NB4 (cell line): ENCODE measurements around the gene TAOK1.

Experiments
- CTCF ChIP-seq: IDR thresholded peaks from one replicate; pipeline ENCODE4 v1.5.1; 2012; ENCODE audit warnings: low read depth, low read length
- MAX ChIP-seq: IDR thresholded peaks from 2 replicates; pipeline ENCODE4 v1.6.1; 2011; ENCODE audit warnings: low read depth, low read length
- MYC ChIP-seq: IDR thresholded peaks from 2 replicates; pipeline ENCODE4 v1.6.1; 2011; ENCODE audit warnings: low read depth, low read length
- POLR2A ChIP-seq: IDR thresholded peaks from 2 replicates; pipeline ENCODE4 v1.6.1; 2011; ENCODE audit warnings: mild to moderate bottlenecking; ENCODE audit not compliant: insufficient read length; ENCODE audit errors: extremely low read depth

- TF ChIP-seq CTCF (no peak), POLR2A (no peak), MYC (no peak), MAX (no peak)
Observed at GRCh38 chr17:29505836-29506235, 115.7 kb downstream of the TAOK1 start.
